GM12878 (cell line): ENCODE results near the gene GPM6B. TPM values are rescaled to one million over a fixed set of nuclear protein-coding genes. Genes with fewer than 3 reads are reported as not detected.
A peak's percentile ranks its signal among the peaks of the same experiment; 100 is the strongest.

Source experiments
- ATAC-seq: fragments of 200-7000 bp; cut with Tn5 transposase; 3 replicates; pipeline ENCODE4 v1.9.1; 2020; ENCODE audit warnings: mild to moderate bottlenecking, moderate library complexity
- BruUV-seq: library from RNA; stranded (reverse); fragments of 400-500 nt; replicated peaks from 2 replicates; lab custom pipeline; 2021; lab: Mats Ljungman, UMichigan
- CTCF ChIA-PET: fragments of 300-600 bp; sonication (Branson Sonifier 250); formaldehyde crosslinking; extraction: SDS; loops from one replicate; lab custom pipeline; 2021; ENCODE audit warnings: inconsistent platforms; lab: Yijun Ruan, JAX
- POLR2A ChIA-PET: fragments of 350-600 bp; formaldehyde crosslinking; extraction: SDS; loops from one replicate; lab custom pipeline; 2021; ENCODE audit warnings: inconsistent platforms; lab: Charles Lee
- RAD21 ChIA-PET: fragments of 300-600 bp; sonication (Branson Sonifier 250); formaldehyde crosslinking; loops from one replicate; lab custom pipeline; 2023; ENCODE audit warnings: antibody characterized with exemption; ENCODE audit not compliant: unreplicated experiment; lab: Charles Lee
- SMC1A ChIA-PET: fragments of 300-600 bp; sonication (Branson Sonifier 250); formaldehyde crosslinking; loops from one replicate; lab custom pipeline; 2023; ENCODE audit not compliant: unreplicated experiment, uncharacterized antibody; lab: Charles Lee
- DNase-seq: peaks from one replicate; pipeline ENCODE4 v3.0.0-alpha.2; 2011; ENCODE audit warnings: low read depth, low spot score
- FAIRE-seq: peaks from 3 replicates; lab custom pipeline; 2011; peaks lifted over from hg19 to GRCh38; lab: Jason Lieb, UNC
- H2AFZ ChIP-seq: 2 replicates; pipeline ENCODE4 v1.6.0; 2011; ENCODE audit warnings: low read depth, low read length, control low read depth; ENCODE audit not compliant: control insufficient read depth
- H3K27ac ChIP-seq: 2 replicates; pipeline ENCODE4 v1.5.1; 2011; ENCODE audit warnings: control low read depth; ENCODE audit not compliant: control insufficient read depth, insufficient read depth
- H3K27me3 ChIP-seq, 2 experiments: replicated peaks in 1 of 2; 2 replicates each; pipeline versions ENCODE4 v1.6.0 to v1.6.1; 2011; ENCODE audit warnings: low read length in 1 of 2; ENCODE audit not compliant: control insufficient read depth in 2 of 2, insufficient read depth in 2 of 2
- H3K36me3 ChIP-seq, 2 experiments: 2 replicates each; pipeline ENCODE4 v1.5.1; 2011; ENCODE audit warnings: low read length in 1 of 2; ENCODE audit not compliant: control insufficient read depth in 2 of 2, insufficient read depth in 2 of 2
- H3K4me1 ChIP-seq: 2 replicates; pipeline ENCODE4 v1.6.1; 2011; ENCODE audit warnings: mild to moderate bottlenecking, low read length, moderate library complexity, mixed read lengths; ENCODE audit not compliant: control insufficient read depth, insufficient read depth
- H3K4me2 ChIP-seq: 2 replicates; pipeline ENCODE4 v1.6.0; 2011; ENCODE audit warnings: control low read depth; ENCODE audit not compliant: control insufficient read depth, insufficient read depth
- H3K4me3 ChIP-seq: fragments of 200-600 bp; sonication (generic); 2 replicates; pipeline ENCODE4 v1.5.1; 2016
- H3K79me2 ChIP-seq: 2 replicates; pipeline ENCODE4 v1.6.0; 2011; ENCODE audit warnings: low read length; ENCODE audit not compliant: control insufficient read depth, insufficient read depth
- H3K9ac ChIP-seq: 2 replicates; pipeline ENCODE4 v1.8.0; 2011; ENCODE audit warnings: low read length, control low read depth, mixed read lengths; ENCODE audit not compliant: control insufficient read depth, insufficient read depth
- H3K9me3 ChIP-seq: replicated peaks from 3 replicates; pipeline ENCODE4 v1.5.1; 2011; ENCODE audit warnings: mild to moderate bottlenecking, low read length; ENCODE audit not compliant: control insufficient read depth, insufficient read depth
- H4K20me1 ChIP-seq: 2 replicates; pipeline ENCODE4 v1.6.0; 2011; ENCODE audit not compliant: control insufficient read depth, insufficient read depth
- DPF2 ChIP-seq: fragments of 450-650 bp; IDR thresholded peaks from 2 replicates; pipeline ENCODE4 v1.6.1; 2017; ENCODE audit warnings: mild to moderate bottlenecking
- EED ChIP-seq: sonication (generic); IDR thresholded peaks from 2 replicates; pipeline ENCODE4 v1.6.1; 2016; ENCODE audit warnings: antibody characterized with exemption, low read depth
- MEF2A ChIP-seq: IDR thresholded peaks from 2 replicates; pipeline ENCODE4 v1.6.1; 2011; ENCODE audit warnings: low read depth, mild to moderate bottlenecking, low read length, moderate library complexity; ENCODE audit not compliant: insufficient read depth
- NFIC ChIP-seq: IDR thresholded peaks from 2 replicates; pipeline ENCODE4 v1.6.1; 2012; ENCODE audit warnings: low read depth, mild to moderate bottlenecking, inconsistent platforms, low read length, moderate library complexity
- NFYA ChIP-seq: IDR thresholded peaks from 2 replicates; pipeline ENCODE4 v1.6.1; 2011; ENCODE audit warnings: low read depth, mild to moderate bottlenecking, low read length, improper control_type of control experiment, borderline replicate concordance
- NRF1 ChIP-seq: conservative IDR thresholded peaks from 2 replicates; pipeline ENCODE4 v1.6.1; 2011; ENCODE audit warnings: mild to moderate bottlenecking, low read depth, low read length, improper control_type of control experiment
- RFX5 ChIP-seq: IDR thresholded peaks from 2 replicates; pipeline ENCODE4 v1.6.1; 2011; ENCODE audit warnings: low read depth, low read length, improper control_type of control experiment
- SPI1 ChIP-seq: IDR thresholded peaks from 2 replicates; pipeline ENCODE4 v1.6.1; 2011; ENCODE audit warnings: low read depth, mild to moderate bottlenecking, low read length, moderate library complexity, borderline replicate concordance; ENCODE audit not compliant: insufficient read depth
- SUZ12 ChIP-seq: fragments of 200-600 bp; sonication (generic); IDR thresholded peaks from one replicate; pipeline ENCODE4 v1.6.1; 2018; ENCODE audit warnings: antibody characterized with exemption, mild to moderate bottlenecking; ENCODE audit not compliant: unreplicated experiment
- TARDBP ChIP-seq: IDR thresholded peaks from 2 replicates; pipeline ENCODE4 v1.6.1; 2016; ENCODE audit warnings: borderline replicate concordance
- USF1 ChIP-seq: IDR thresholded peaks from 2 replicates; pipeline ENCODE4 v1.6.1; 2011; ENCODE audit warnings: borderline replicate concordance, low read depth, mild to moderate bottlenecking, moderate library complexity, mixed read lengths, low read length; ENCODE audit not compliant: insufficient read depth; ENCODE audit errors: extremely low read length
- ZSCAN29 ChIP-seq: fragments of 450-650 bp; IDR thresholded peaks from 2 replicates; pipeline ENCODE4 v1.6.1; 2017; ENCODE audit warnings: mild to moderate bottlenecking, moderate library complexity
- ZZZ3 ChIP-seq: IDR thresholded peaks from 2 replicates; pipeline ENCODE4 v1.6.1; 2011; ENCODE audit warnings: low read depth; ENCODE audit not compliant: control insufficient read depth, insufficient read length
- WGBS: methylation state at CpG from one replicate; pipeline ENCODE4 v1.1.6; 2016; ENCODE audit warnings: low lambda C conversion rate; ENCODE audit not compliant: insufficient replicate concordance, insufficient coverage; ENCODE audit errors: missing lambda C conversion rate; 5-methylcytosine and 5-hydroxymethylcytosine counted together
- in situ Hi-C: fragments of 300-500 bp; cut with MboI; formaldehyde crosslinking; loops from 9 replicates; pipeline ENCODE4 v1.14.3; 2018; ENCODE audit warnings: mixed read lengths
- intact Hi-C: fragments of 100-400 bp; cut with micrococcal nuclease; formaldehyde crosslinking; loops from one replicate; pipeline ENCODE4 v1.14.2; 2022; ENCODE audit not compliant: unreplicated experiment
- polyA plus RNA-seq, 11 experiments: library from polyadenylated mRNA; depleted of rRNA in 4 of 11; unstranded in 6 of 11; stranded (reverse) in 5 of 11; fragments of >200 nt; fragmentation: Nextera tagmentation in 4 of 11; fragmentation: Illumina TruSeq in 1 of 11; extraction: Ambion mirVana in 4 of 11; extraction: Trizol in 1 of 11; gene quantifications; 1 replicate in 1 of 11; 2 replicates in 10 of 11; pipeline versions ENCODE4 v1.2.1 to v1.2.3, GENCODE V29; 2011 to 2016; ENCODE audit warnings: inconsistent platforms in 2 of 11, missing spikeins in 2 of 11, low read depth in 1 of 11
- total RNA-seq, 4 experiments: library from RNA; depleted of rRNA in 3 of 4; stranded (reverse); fragments of >200 nt in 3 of 4; fragmentation: Illumina TruSeq in 1 of 4; extraction: Trizol in 1 of 4; gene quantifications; 2 replicates each; pipeline versions ENCODE4 v1.2.1 to v1.2.3, GENCODE V29; 2013 to 2021

Gene GPM6B
- total and polyA plus RNA-seq, 10 of the 15 experiments (the other 5 are each of a cell fraction or from before 2014, with no cell fraction given) = 0.01 to 2.6 (median 0.37) TPM; not detected in 2

GRCh38 chrX:13764281-13764680 lies 52.6 kb downstream of the GPM6B start:
- no peak overlapping the region for H3K4me2 ChIP-seq
- H3K4me3 ChIP-seq = no peak overlapping the region
- no peaks in the 10 kb centered on the region for H3K9me3 ChIP-seq
- ChIA-PET POLR2A (interaction anchor here (0.7 kb wide), 1 partner anchor 10 kb away, joined by 3 read pairs; no protein-coding TSS in a partner anchor), CTCF (interaction anchor here (9.0 kb wide), 1 partner anchor 14 kb away, joined by 95 read pairs; no protein-coding TSS in a partner anchor), RAD21 (no interaction called here), SMC1A (interaction anchor here (0.6 to 1.8 kb wide), 6 partner anchors 10 to 106 kb away, joined by 3 to 5 read pairs (median 4); no protein-coding TSS in a partner anchor)
- ATAC-seq (no peak), FAIRE-seq (no peak), DNase-seq (no peak)
- intact Hi-C loops = no loop called here
- H2AFZ ChIP-seq = no peak overlapping the region
- peaks cover 0 to 12% of the 10 kb centered on the region in 2 experiments; a peak in 3 of 4 replicates for H3K36me3 ChIP-seq
- no peaks in the 10 kb centered on the region for H4K20me1 ChIP-seq
- no peak overlapping the region for H3K27ac ChIP-seq
- TF ChIP-seq SPI1 = peak; percentile 82
- no peak for TF ChIP-seq NFIC
- 0 out of 2 replicates have a peak, but pooled peaks have one; percentile 20 for TF ChIP-seq EED
- in situ Hi-C loops = no loop called here
- H3K79me2 ChIP-seq = no peaks in the 10 kb centered on the region
- H3K4me1 ChIP-seq = peaks cover 19% of the 10 kb centered on the region
- no peaks in the 10 kb centered on the region for H3K27me3 ChIP-seq
- no TSS peak for BruUV-seq
- H3K9ac ChIP-seq = no peak overlapping the region
- 59% methylated on average over 7 of the region's 7 CpGs for WGBS

GRCh38 chrX:13763489-13763888 lies 53.4 kb downstream of the GPM6B start:
- H3K27ac ChIP-seq = no peak overlapping the region
- no peaks in the 10 kb centered on the region for H3K79me2 ChIP-seq
- H3K9me3 ChIP-seq = no peaks in the 10 kb centered on the region
- FAIRE-seq (no peak), DNase-seq (no peak), ATAC-seq (no peak)
- peaks cover 0 to 12% of the 10 kb centered on the region in 2 experiments; a peak in 3 of 4 replicates for H3K36me3 ChIP-seq
- H2AFZ ChIP-seq = no peak overlapping the region
- ChIA-PET CTCF (interaction anchor here (1.6 to 9.0 kb wide), 2 partner anchors 14 to 17 kb away, joined by 5 to 95 read pairs; no protein-coding TSS in a partner anchor), RAD21 (interaction anchor here (1.5 to 3.3 kb wide), 4 partner anchors 13 to 66 kb away, joined by 4 to 57 read pairs (median 10); partner anchors contain the start of genes OFD1 and TRAPPC2), POLR2A (interaction anchor here (0.7 to 7.2 kb wide), 3 partner anchors 10 to 66 kb away, joined by 3 to 31 read pairs (median 6); no protein-coding TSS in a partner anchor)
- H3K4me3 ChIP-seq = no peak overlapping the region
- no peaks in the 10 kb centered on the region for H4K20me1 ChIP-seq
- in situ Hi-C loops = no loop called here
- peaks cover 25% of the 10 kb centered on the region for H3K4me1 ChIP-seq
- intact Hi-C loops = no loop called here
- 82% methylated on average over 8 of the region's 8 CpGs for WGBS
- BruUV-seq = no TSS peak
- H3K27me3 ChIP-seq = no peaks in the 10 kb centered on the region
- no peak for TF ChIP-seq RFX5
- no peak for TF ChIP-seq TARDBP
- TF ChIP-seq ZZZ3 = no peak
- TF ChIP-seq MEF2A = no peak
- TF ChIP-seq NFYA = no peak
- no peak for TF ChIP-seq ZSCAN29
- TF ChIP-seq NRF1 = no peak
- TF ChIP-seq USF1 = no peak
- no peak for TF ChIP-seq DPF2
- no peak for TF ChIP-seq SUZ12
- TF ChIP-seq, all 136 proteins: peak for 0
- no peak overlapping the region for H3K9ac ChIP-seq
- SMC1A ChIA-PET = interaction anchor here (1.3 to 3.4 kb wide), 12 partner anchors 11 to 94 kb away, joined by 3 to 43 read pairs (median 6); partner anchors contain the start of genes OFD1 and TRAPPC2
- H3K4me2 ChIP-seq = no peak overlapping the region
